Omental fat pad (tissue), 4 donors: ENCODE results near the gene DMPK. TPM values are rescaled to one million over a fixed set of nuclear protein-coding genes. Genes with fewer than 3 reads are reported as not detected.

Experiments used
- ATAC-seq: fragments of 150-250 bp; one replicate; pipeline ENCODE4 v1.9.1; 2016; ENCODE audit warnings: mild to moderate bottlenecking, moderate library complexity; ENCODE audit not compliant: low FRiP score
- DNase-seq: peaks from one replicate; pipeline ENCODE4 v3.0.0-alpha.2; 2019; ENCODE audit warnings: low spot score
- CTCF ChIP-seq, 3 donors: fragments of 450-650 bp; IDR thresholded peaks; one replicate each; pipeline ENCODE4 v1.5.1; 2016 to 2017; ENCODE audit warnings: antibody characterized with exemption in 3 of 3, mild to moderate bottlenecking in 3 of 3, moderate library complexity in 2 of 3
- total RNA-seq, 4 donors: library from RNA; depleted of rRNA; stranded (reverse); fragments of >200 nt; gene quantifications; one replicate each; pipeline ENCODE4 v1.1.0, GENCODE V29; 2016

Gene DMPK
- total RNA-seq, 4 donors from 2014 or later = 9.4 to 30.1 (median 23.2) TPM

DNA sequence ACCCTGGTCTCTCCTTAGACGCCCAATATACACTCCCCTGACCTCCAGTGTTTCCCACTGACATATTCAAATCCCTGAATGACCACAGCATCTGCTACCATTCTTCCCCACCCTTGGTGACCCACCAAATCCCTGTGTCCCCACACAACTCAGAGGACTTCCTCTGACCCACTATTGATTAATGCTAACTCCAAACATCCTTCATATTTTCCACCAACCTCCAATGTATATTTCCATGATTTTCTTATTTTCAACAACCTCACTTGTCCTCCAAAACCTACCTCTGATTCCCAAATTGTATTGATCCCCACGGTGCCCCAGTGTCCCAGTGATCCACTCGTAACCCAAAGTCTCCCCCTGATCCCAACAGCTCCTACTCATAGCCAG lies 10.9 kb upstream of the DMPK start:
- no peak for TF ChIP-seq CTCF (IDR thresholded peaks at IDR 0.05)
- ATAC-seq = peak; percentile 8
- no peak for DNase-seq

GRCh38 chr19:45792470-45793177 lies 10.3 kb upstream of the DMPK start, which contains the start of gene DMWD:
TSS of gene DMWD (minus strand) at chr19:45792845. CDS start at chr19:45792756, 89 bp downstream.
- DNase-seq = peak; percentile 99
- no peak for TF ChIP-seq CTCF (IDR thresholded peaks at IDR 0.05)
- ATAC-seq = peak; percentile 99

DNA sequence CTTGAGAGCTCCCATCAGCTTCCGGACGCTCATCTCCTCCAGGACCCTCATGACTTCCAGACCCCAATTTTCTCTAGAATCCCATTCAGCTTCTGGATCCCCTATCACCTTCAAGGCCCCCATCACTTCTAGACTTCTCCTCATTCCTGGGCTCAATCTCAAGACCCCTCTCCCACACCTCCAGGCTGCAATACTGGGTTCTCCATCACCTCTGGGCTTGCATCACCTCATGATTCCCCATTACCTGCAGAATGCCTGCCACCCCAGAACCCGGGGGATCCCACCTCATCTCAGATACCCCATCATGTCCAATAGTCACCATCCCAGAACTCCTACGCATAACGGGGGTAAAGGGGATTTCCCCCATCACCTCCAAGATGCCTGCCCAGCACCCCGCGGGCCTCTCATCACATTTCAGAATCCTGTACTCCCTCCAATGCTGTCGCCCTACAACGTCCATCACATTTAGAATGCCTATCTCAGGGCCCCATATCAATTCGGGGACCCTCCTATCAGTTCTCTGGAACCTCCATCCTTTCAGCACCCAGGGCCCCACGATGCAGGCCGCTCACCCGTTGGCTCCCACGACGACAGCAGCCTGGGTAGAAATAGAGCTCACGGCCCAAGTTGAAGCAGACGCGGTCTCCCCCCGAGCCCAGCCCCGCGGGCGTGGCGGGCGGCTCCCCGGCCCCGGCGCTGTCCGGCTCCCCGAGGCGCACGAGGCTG lies 9.6 kb upstream of the DMPK start:
- ATAC-seq (peak; percentile 1), DNase-seq (no peak)
- no peak for TF ChIP-seq CTCF (IDR thresholded peaks at IDR 0.05)

GRCh38 chr19:45790942-45791341 lies 8.7 kb upstream of the DMPK start:
- ATAC-seq = no peak
- TF ChIP-seq CTCF (IDR thresholded peaks at IDR 0.05) = no peak
- DNase-seq = no peak

DNA sequence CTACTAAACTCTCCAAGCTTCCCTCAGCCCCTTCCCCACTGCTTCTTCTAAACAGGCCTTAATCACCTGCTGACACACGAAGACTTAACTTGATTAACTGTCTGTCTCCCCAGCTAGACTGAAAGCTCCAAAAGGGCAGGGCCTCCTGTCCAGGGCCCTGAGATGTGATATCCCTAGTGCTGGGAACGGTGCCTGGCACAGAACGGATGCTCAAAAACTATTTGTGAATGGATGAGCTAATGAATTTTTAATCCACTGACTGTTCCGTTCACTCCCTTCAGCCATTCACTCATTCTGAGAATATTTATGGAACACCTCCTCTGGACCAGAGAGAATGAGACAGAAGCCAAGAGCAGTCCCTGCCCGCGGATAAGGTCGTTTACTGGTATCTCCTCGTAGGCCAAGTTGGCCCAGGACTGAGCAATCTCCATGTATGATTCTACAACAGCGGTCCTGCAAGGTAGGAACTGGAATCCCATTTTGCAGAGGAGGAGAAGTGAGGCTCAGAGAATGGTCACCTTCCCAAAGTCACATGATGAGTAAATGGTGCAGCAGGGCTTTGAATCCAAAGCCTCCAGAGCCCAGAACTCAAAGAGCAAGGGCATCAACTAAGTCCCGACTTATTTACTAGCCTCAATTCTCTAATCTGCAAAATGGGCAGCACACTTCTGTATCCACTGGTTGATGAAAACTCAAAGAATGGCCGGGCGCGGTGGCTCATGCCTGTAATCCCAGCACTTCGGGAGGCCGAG lies 6.9 kb upstream of the DMPK start:
- DNase-seq (no peak), ATAC-seq (no peak)
- no peak for TF ChIP-seq CTCF (IDR thresholded peaks at IDR 0.05)

DNA sequence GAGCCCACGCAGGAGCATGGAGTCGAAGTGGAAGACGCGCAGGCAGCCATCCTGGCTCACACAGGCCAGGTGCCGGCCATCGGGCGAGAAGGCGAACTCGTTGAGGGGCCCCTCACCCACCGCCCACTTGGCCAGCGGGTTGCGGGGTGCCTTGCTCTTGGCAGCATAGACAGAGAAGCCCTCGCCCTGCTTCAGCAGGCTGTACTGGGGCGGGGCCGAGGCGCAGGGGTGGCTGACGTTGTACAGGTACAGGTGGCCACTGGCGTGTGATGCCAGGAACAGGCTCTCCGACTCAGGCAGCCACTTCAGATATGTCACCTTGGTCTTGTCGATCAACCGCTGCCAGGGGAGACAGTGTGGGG lies 4.2 kb upstream of the DMPK start:
- TF ChIP-seq CTCF (IDR thresholded peaks at IDR 0.05) = no peak
- ATAC-seq = no peak

More for the DNA sequence above, 4.2 kb upstream of the DMPK start:
- no peak for DNase-seq
